ENCODE results near the gene BACH2. TPM values are rescaled to one million over a fixed set of nuclear protein-coding genes. Genes with fewer than 3 reads are reported as not detected.

The BACH2 gene
- total RNA-seq, 2 experiments from 2014 or later = 60.7 to 66.9 TPM

DNA sequence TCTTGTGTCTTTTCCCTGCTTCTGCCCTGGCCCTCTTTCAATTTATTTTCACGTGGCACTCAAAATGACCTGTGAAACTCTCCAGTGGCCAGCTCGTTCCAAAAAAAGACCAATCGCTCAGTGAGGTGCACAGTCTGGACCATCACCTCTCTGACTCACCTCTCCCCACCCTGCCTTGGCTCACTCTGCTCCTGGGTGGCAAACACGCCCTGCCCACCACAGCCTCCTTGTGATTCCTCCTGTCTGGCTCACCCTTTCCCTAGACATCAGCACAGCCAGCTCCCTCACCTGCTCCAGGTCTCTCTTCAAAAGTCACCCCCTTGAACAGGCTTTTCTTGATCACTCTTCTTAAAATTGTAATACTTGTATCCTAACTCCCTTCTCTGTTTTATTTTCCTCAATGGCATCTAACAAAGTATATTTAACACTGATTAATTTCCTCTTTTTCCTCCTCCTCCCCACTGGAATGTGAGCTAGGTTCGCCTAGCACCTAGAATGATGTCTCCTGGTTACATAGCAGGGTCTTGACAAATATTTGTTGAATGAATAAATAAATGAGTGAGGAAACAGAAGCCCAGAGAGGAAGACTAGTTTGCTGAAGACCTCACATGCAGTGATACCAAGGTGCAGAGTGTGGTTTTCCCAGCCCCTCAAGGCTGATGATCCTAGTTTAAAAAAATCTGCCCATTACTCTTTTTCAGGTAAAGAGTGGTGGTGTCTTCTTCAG is 293.4 kb downstream of the BACH2 start:
- CTCF ChIA-PET = no interaction called here
- H3K36me3 Mint-ChIP-seq (ENCODE audit: low read depth) = peaks cover 29% of the 10 kb centered on the region
- no peak for DNase-seq
- POLR2A ChIA-PET = interaction anchor here (1.2 to 1.6 kb wide), 2 partner anchors 11 to 17 kb away, joined by 3 read pairs; no protein-coding TSS in a partner anchor
- ATAC-seq = no peak
- intact Hi-C loops (cut with micrococcal nuclease) = no loop called here
- TF ChIP-seq CTCF (IDR thresholded peaks at IDR 0.05) = no peak
- no peak overlapping the region for H3K27ac Mint-ChIP-seq
- peaks cover 35% of the 10 kb centered on the region for H3K4me1 Mint-ChIP-seq (ENCODE audit: low read depth)
- H3K27me3 Mint-ChIP-seq = no peaks in the 10 kb centered on the region
- H3K4me3 Mint-ChIP-seq = no peak overlapping the region
- no peaks in the 10 kb centered on the region for H3K9me3 Mint-ChIP-seq

GRCh38 chr6:90000864-90001731 is 295.5 kb downstream of the BACH2 start:
- ATAC-seq (peak; percentile 51), DNase-seq (peak; percentile 78)
- CTCF ChIA-PET = interaction anchor here (1.2 to 3.3 kb wide), 4 partner anchors 15 to 478 kb away, joined by 3 to 12 read pairs (median 4); no protein-coding TSS in a partner anchor
- no peak for TF ChIP-seq CTCF (IDR thresholded peaks at IDR 0.05)
- H3K36me3 Mint-ChIP-seq (ENCODE audit: low read depth) = peaks cover 32% of the 10 kb centered on the region
- no peak overlapping the region for H3K27ac Mint-ChIP-seq
- no peak overlapping the region for H3K4me3 Mint-ChIP-seq
- POLR2A ChIA-PET = interaction anchor here (0.6 to 1.5 kb wide), 6 partner anchors 19 to 104 kb away, joined by 3 to 5 read pairs (median 4); no protein-coding TSS in a partner anchor
- intact Hi-C loops (cut with micrococcal nuclease) = no loop called here
- no peaks in the 10 kb centered on the region for H3K27me3 Mint-ChIP-seq
- H3K4me1 Mint-ChIP-seq (ENCODE audit: low read depth) = peaks cover 43% of the 10 kb centered on the region
- no peaks in the 10 kb centered on the region for H3K9me3 Mint-ChIP-seq

- CTCF ChIA-PET = interaction anchor here (1.3 to 3.3 kb wide), 3 partner anchors 14 to 59 kb away, joined by 3 to 12 read pairs (median 3); no protein-coding TSS in a partner anchor
- Mint-ChIP-seq H3K9me3 (no peaks in the 10 kb centered on the region), H3K27me3 (no peaks in the 10 kb centered on the region), H3K4me1 (ENCODE audit: low read depth) (peaks cover 45% of the 10 kb centered on the region), H3K27ac (no peak overlapping the region), H3K4me3 (no peak overlapping the region), H3K36me3 (ENCODE audit: low read depth) (peaks cover 39% of the 10 kb centered on the region)
- intact Hi-C loops (cut with micrococcal nuclease) = no loop called here
- POLR2A ChIA-PET = interaction anchor here (0.6 to 1.5 kb wide), 9 partner anchors 11 to 142 kb away, joined by 3 to 5 read pairs (median 4); no protein-coding TSS in a partner anchor
- no peak for TF ChIP-seq CTCF (IDR thresholded peaks at IDR 0.05)
- ATAC-seq (peak; percentile 47), DNase-seq (peak; percentile 36)
These were observed 296.5 kb downstream of the BACH2 start for GRCh38 chr6:89999945-90000825.

DNA sequence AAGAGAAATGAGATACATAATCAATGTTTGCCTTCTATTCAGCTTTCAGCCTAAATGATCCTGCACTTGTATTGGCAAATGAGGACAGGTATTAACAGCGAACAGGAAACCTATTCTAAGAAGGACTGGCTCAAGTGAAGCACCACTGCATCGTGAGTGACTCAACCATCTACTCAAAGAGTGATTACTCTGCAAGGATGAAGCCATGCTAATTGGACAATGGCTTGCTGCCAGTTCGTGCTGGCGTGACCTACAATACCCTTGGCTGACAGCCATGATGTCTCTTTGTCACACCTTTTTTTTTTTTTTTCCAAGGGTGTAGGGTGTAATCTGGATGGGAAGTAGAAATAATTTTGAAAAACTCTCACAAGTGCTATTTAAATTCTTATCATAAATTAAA is 297.5 kb downstream of the BACH2 start:
- no peak overlapping the region for H3K4me3 Mint-ChIP-seq
- peaks cover 47% of the 10 kb centered on the region for H3K36me3 Mint-ChIP-seq (ENCODE audit: low read depth)
- ATAC-seq (peak; percentile 72), DNase-seq (peak; percentile 79)
- no peak overlapping the region for H3K27ac Mint-ChIP-seq
- ChIA-PET CTCF (interaction anchor here (1.4 to 1.6 kb wide), 2 partner anchors 22 to 28 kb away, joined by 3 to 4 read pairs; no protein-coding TSS in a partner anchor), POLR2A (interaction anchor here (1.2 kb wide), 1 partner anchor 19 kb away, joined by 4 read pairs; no protein-coding TSS in a partner anchor)
- H3K4me1 Mint-ChIP-seq (ENCODE audit: low read depth) = peaks cover 47% of the 10 kb centered on the region
- H3K27me3 Mint-ChIP-seq = no peaks in the 10 kb centered on the region
- intact Hi-C loops (cut with micrococcal nuclease) = no loop called here
- no peaks in the 10 kb centered on the region for H3K9me3 Mint-ChIP-seq
- TF ChIP-seq CTCF (IDR thresholded peaks at IDR 0.05) = no peak
